ENCODE results near the gene C5orf58. TPM values are rescaled to one million over a fixed set of nuclear protein-coding genes. Genes with fewer than 3 reads are reported as not detected.

Gene C5orf58
- not detected in 2 replicates for total RNA-seq

- no peak for DNase-seq (ENCODE audit: low read depth in 2 of 2)
These were observed at the start of gene C5orf58 for GRCh38 chr5:170232786-170233185. Gene C5orf58, plus strand, starts transcription at chr5:170232985. Its CDS starts 1,992 bp downstream, at chr5:170234977.

GRCh38 chr5:170183816-170184687, 48.7 kb upstream of the C5orf58 start:
- peak; percentile 61 to 82 for DNase-seq (ENCODE audit: low read depth in 2 of 2)

GRCh38 chr5:170184737-170185136, 48.0 kb upstream of the C5orf58 start:
- no peak for DNase-seq (ENCODE audit: low read depth in 2 of 2)

- DNase-seq (ENCODE audit: low read depth in 2 of 2) = no peak
These were observed 46.6 kb upstream of the C5orf58 start for GRCh38 chr5:170186156-170186555.

GRCh38 chr5:170186856-170187255, 45.9 kb upstream of the C5orf58 start:
- DNase-seq (ENCODE audit: low read depth in 2 of 2) = no peak

GRCh38 chr5:170190436-170191134, 42.2 kb upstream of the C5orf58 start:
- no peak for DNase-seq (ENCODE audit: low read depth in 2 of 2)

GRCh38 chr5:170192829-170193228, 40.0 kb upstream of the C5orf58 start:
- no peak for DNase-seq (ENCODE audit: low read depth in 2 of 2)

- no peak for DNase-seq (ENCODE audit: low read depth in 2 of 2)
These were observed 36.8 kb upstream of the C5orf58 start for GRCh38 chr5:170195961-170196360.

GRCh38 chr5:170200876-170201275, 31.9 kb upstream of the C5orf58 start:
- no peak for DNase-seq (ENCODE audit: low read depth in 2 of 2)

GRCh38 chr5:170201311-170201710, 31.5 kb upstream of the C5orf58 start:
- DNase-seq (ENCODE audit: low read depth in 2 of 2) = no peak

GRCh38 chr5:170202117-170202516, 30.7 kb upstream of the C5orf58 start:
- no peak for DNase-seq (ENCODE audit: low read depth in 2 of 2)

GRCh38 chr5:170204202-170204601, 28.6 kb upstream of the C5orf58 start:
- no peak for DNase-seq (ENCODE audit: low read depth in 2 of 2)

GRCh38 chr5:170206216-170206615, 26.6 kb upstream of the C5orf58 start:
- DNase-seq (ENCODE audit: low read depth in 2 of 2) = no peak

GRCh38 chr5:170206958-170207357, 25.8 kb upstream of the C5orf58 start:
- DNase-seq (ENCODE audit: low read depth in 2 of 2) = no peak

GRCh38 chr5:170211575-170212334, 21.0 kb upstream of the C5orf58 start:
- DNase-seq (ENCODE audit: low read depth in 2 of 2) = no peak

GRCh38 chr5:170216257-170216864, 16.4 kb upstream of the C5orf58 start:
- DNase-seq (ENCODE audit: low read depth in 2 of 2) = peak; percentile 73 to 85

- no peak for DNase-seq (ENCODE audit: low read depth in 2 of 2)
These were observed 15.0 kb upstream of the C5orf58 start for GRCh38 chr5:170217831-170218230.

GRCh38 chr5:170218726-170219125, 14.1 kb upstream of the C5orf58 start:
- DNase-seq (ENCODE audit: low read depth in 2 of 2) = no peak

GRCh38 chr5:170219615-170220014, 13.2 kb upstream of the C5orf58 start:
- DNase-seq (ENCODE audit: low read depth in 2 of 2) = peak in 1 of 2 donors; percentile 72

- DNase-seq (ENCODE audit: low read depth in 2 of 2) = no peak
These were observed 12.6 kb upstream of the C5orf58 start for GRCh38 chr5:170220191-170220590.

GRCh38 chr5:170221327-170221741, 11.5 kb upstream of the C5orf58 start:
- no peak for DNase-seq (ENCODE audit: low read depth in 2 of 2)

Measured in lung microvascular endothelial cell (primary cell).